HCT116 (cell line): Measurements from ENCODE around the gene PIKFYVE. TPM values are rescaled to one million over a fixed set of nuclear protein-coding genes. Genes with fewer than 3 reads are reported as not detected.

Experiments used
- ATAC-seq: fragments of 200-7000 bp; cut with Tn5 transposase; 2 replicates; pipeline ENCODE4 v1.9.1; 2020; ENCODE audit warnings: mild to moderate bottlenecking, moderate library complexity
- BruUV-seq: library from RNA; stranded (reverse); fragments of 400-500 nt; replicated peaks from 2 replicates; lab custom pipeline; 2021; lab: Mats Ljungman, UMichigan
- CTCF ChIA-PET: fragments of 300-600 bp; sonication (Branson Sonifier 250); formaldehyde crosslinking; loops from one replicate; lab custom pipeline; 2021; ENCODE audit warnings: antibody characterized with exemption; lab: Charles Lee
- POLR2A ChIA-PET: fragments of 300-600, 350-600 bp; sonication (Branson Sonifier 250); formaldehyde crosslinking; loops from one replicate; lab custom pipeline; 2021; ENCODE audit warnings: antibody characterized with exemption; lab: Charles Lee
- RAD21 ChIA-PET, 2 experiments: fragments of 300-600 bp; sonication (Branson Sonifier 250); formaldehyde crosslinking; loops; one replicate each; lab custom pipeline; 2023; ENCODE audit warnings: low total read pairs in 2 of 2; ENCODE audit not compliant: uncharacterized antibody in 2 of 2, unreplicated experiment in 2 of 2, low non-redundant PET in 1 of 2; lab: Charles Lee
- DNase-seq: peaks from one replicate; pipeline ENCODE4 v3.0.0-alpha.2; 2010; ENCODE audit warnings: low read depth, low spot score
- H2AFZ ChIP-seq: fragments of 200-600 bp; shearing (Covaris generic), sonication (generic); 2 replicates; pipeline ENCODE4 v1.6.1; 2017; ENCODE audit warnings: low read depth, mixed run types, mixed read lengths, antibody characterized with exemption, low read length; ENCODE audit not compliant: poor library complexity, severe bottlenecking
- H3K27ac ChIP-seq: 2 replicates; pipeline ENCODE4 v1.5.1; 2012; ENCODE audit warnings: low read depth, low read length
- H3K27me3 ChIP-seq: fragments of 200-600 bp; sonication (generic); 2 replicates; pipeline ENCODE4 v1.6.1; 2016; ENCODE audit warnings: mixed run types, low read length, mixed read lengths; ENCODE audit not compliant: insufficient read depth
- H3K36me3 ChIP-seq, 2 experiments: fragments of 200-500 bp in 1 of 2; fragments of 200-600 bp in 1 of 2; sonication (Bioruptor generic) in 1 of 2; sonication (generic) in 1 of 2; 2 replicates each; pipeline versions ENCODE4 v1.5.1 to v1.6.1; 2014 to 2016; ENCODE audit warnings: low read length in 2 of 2, inconsistent platforms in 1 of 2, mixed read lengths in 1 of 2, mixed run types in 1 of 2; ENCODE audit not compliant: insufficient read depth in 2 of 2, control insufficient read depth in 1 of 2
- H3K4me1 ChIP-seq, 2 experiments: fragments of 200-600 bp in 1 of 2; sonication (generic) in 1 of 2; 2 replicates each; pipeline versions ENCODE4 v1.5.1 to v1.6.1; 2012 to 2017; ENCODE audit warnings: low read length in 2 of 2, inconsistent platforms in 1 of 2, mild to moderate bottlenecking in 1 of 2, mixed read lengths in 1 of 2, mixed run types in 1 of 2, moderate library complexity in 1 of 2; ENCODE audit not compliant: insufficient read depth in 2 of 2, control insufficient read depth in 1 of 2
- H3K4me2 ChIP-seq: fragments of 200-600 bp; sonication (generic); 2 replicates; pipeline ENCODE4 v1.6.1; 2017; ENCODE audit warnings: mixed run types, low read length, mixed read lengths
- H3K4me3 ChIP-seq, 2 experiments: fragments of 200-600 bp in 1 of 2; sonication (generic) in 1 of 2; replicated peaks in 1 of 2; 2 replicates each; pipeline ENCODE4 v1.5.1; 2011 to 2016; ENCODE audit warnings: low read length in 2 of 2, control low read depth in 1 of 2, low read depth in 1 of 2, mild to moderate bottlenecking in 1 of 2, mixed read lengths in 1 of 2, mixed run types in 1 of 2
- H3K79me2 ChIP-seq: fragments of 200-600 bp; sonication (generic); 2 replicates; pipeline ENCODE4 v1.6.1; 2017; ENCODE audit warnings: mild to moderate bottlenecking, mixed run types, low read length, moderate library complexity, mixed read lengths; ENCODE audit not compliant: insufficient read depth
- H3K9ac ChIP-seq: fragments of 200-600 bp; sonication (generic); 2 replicates; pipeline ENCODE4 v1.6.1; 2016; ENCODE audit warnings: low read length, mixed read lengths
- H3K9me2 ChIP-seq: fragments of 200-600 bp; sonication (generic), shearing (Covaris generic); 2 replicates; pipeline ENCODE4 v1.6.1; 2017; ENCODE audit warnings: mixed run types, mild to moderate bottlenecking, moderate library complexity; ENCODE audit not compliant: insufficient read depth
- H3K9me3 ChIP-seq, 2 experiments: fragments of 200-500 bp in 1 of 2; fragments of 200-600 bp in 1 of 2; sonication (Bioruptor generic) in 1 of 2; sonication (generic) in 1 of 2; 2 replicates each; pipeline ENCODE4 v1.6.1; 2014 to 2017; ENCODE audit warnings: low read length in 2 of 2, mixed read lengths in 2 of 2, inconsistent platforms in 1 of 2, low read depth in 1 of 2, mild to moderate bottlenecking in 1 of 2, mixed run types in 1 of 2, moderate library complexity in 1 of 2; ENCODE audit not compliant: control insufficient read depth in 1 of 2, insufficient read depth in 1 of 2
- H4K20me1 ChIP-seq: fragments of 200-600 bp; sonication (generic), shearing (Covaris generic); 2 replicates; pipeline ENCODE4 v1.6.1; 2017; ENCODE audit warnings: mixed run types, mild to moderate bottlenecking, moderate library complexity; ENCODE audit not compliant: insufficient read depth
- EZH2 ChIP-seq: fragments of 200-600 bp; sonication (generic); IDR thresholded peaks from 2 replicates; pipeline ENCODE4 v1.6.1; 2017; ENCODE audit warnings: antibody characterized with exemption, mixed run types
- EZH2phosphoT487 ChIP-seq: fragments of 200-600 bp; IDR thresholded peaks from 2 replicates; pipeline ENCODE4 v1.6.1; 2018; ENCODE audit warnings: antibody characterized with exemption, borderline replicate concordance
- FOSL1 ChIP-seq: IDR thresholded peaks from 2 replicates; pipeline ENCODE4 v1.6.1; 2012; ENCODE audit warnings: low read depth
- JUND ChIP-seq: IDR thresholded peaks from 2 replicates; pipeline ENCODE4 v1.6.1; 2012
- POLR2AphosphoS5 ChIP-seq: IDR thresholded peaks from 2 replicates; pipeline ENCODE4 v1.6.1; 2011; ENCODE audit warnings: mild to moderate bottlenecking, low read depth, low read length, moderate library complexity
- SP1 ChIP-seq: IDR thresholded peaks from 2 replicates; pipeline ENCODE4 v1.6.1; 2012; ENCODE audit warnings: low read depth
- SRF ChIP-seq: IDR thresholded peaks from 2 replicates; pipeline ENCODE4 v1.6.1; 2012; ENCODE audit warnings: low read depth
- YY1 ChIP-seq: IDR thresholded peaks from 2 replicates; pipeline ENCODE4 v1.6.1; 2011; ENCODE audit warnings: low read length, low read depth, moderate library complexity, mild to moderate bottlenecking; ENCODE audit not compliant: insufficient replicate concordance; ENCODE audit errors: extremely low read depth
- ZFX ChIP-seq: fragments of 450-650 bp; IDR thresholded peaks from 2 replicates; pipeline ENCODE4 v1.6.1; 2017
- ZNF274 ChIP-seq: fragments of 200-500 bp; sonication (Bioruptor generic); IDR thresholded peaks from 2 replicates; pipeline ENCODE4 v1.6.1; 2014; ENCODE audit warnings: mild to moderate bottlenecking, low read depth, low read length, inconsistent platforms
- intact Hi-C: fragments of 100-400 bp; cut with micrococcal nuclease; formaldehyde crosslinking; loops from 2 replicates; pipeline ENCODE4 v1.10.0; 2022
- total RNA-seq: library from RNA; stranded (reverse); gene quantifications from one replicate; pipeline ENCODE4 v1.2.1, GENCODE V29; 2021; ENCODE audit not compliant: unreplicated experiment
- TF ChIP-seq, protein P1 (sequence below): IDR thresholded peaks from 2 replicates; pipeline ENCODE4 v1.6.1; 2011; ENCODE audit warnings: mild to moderate bottlenecking, low read length, moderate library complexity; ENCODE audit not compliant: insufficient replicate concordance; ENCODE audit errors: extremely low read depth
- TF ChIP-seq, protein P2 (sequence below), 3 experiments: fragments of 200-600 bp in 1 of 3; sonication (generic) in 1 of 3; IDR thresholded peaks in 2 of 3; conservative IDR thresholded peaks in 1 of 3; 2 replicates each; pipeline ENCODE4 v1.5.1; 2012 to 2017; ENCODE audit warnings: low read depth in 2 of 3, low read length in 2 of 3, antibody characterized with exemption in 1 of 3, borderline replicate concordance in 1 of 3, control low read depth in 1 of 3, mild to moderate bottlenecking in 1 of 3, mixed read lengths in 1 of 3, mixed run types in 1 of 3, moderate library complexity in 1 of 3; ENCODE audit not compliant: insufficient read depth in 1 of 3
- TF ChIP-seq, protein P3 (sequence below): IDR thresholded peaks from 2 replicates; pipeline ENCODE4 v1.6.1; 2012

The PIKFYVE gene
- total RNA-seq, 1 experiment from 2014 or later: 21.8 TPM

DNA sequence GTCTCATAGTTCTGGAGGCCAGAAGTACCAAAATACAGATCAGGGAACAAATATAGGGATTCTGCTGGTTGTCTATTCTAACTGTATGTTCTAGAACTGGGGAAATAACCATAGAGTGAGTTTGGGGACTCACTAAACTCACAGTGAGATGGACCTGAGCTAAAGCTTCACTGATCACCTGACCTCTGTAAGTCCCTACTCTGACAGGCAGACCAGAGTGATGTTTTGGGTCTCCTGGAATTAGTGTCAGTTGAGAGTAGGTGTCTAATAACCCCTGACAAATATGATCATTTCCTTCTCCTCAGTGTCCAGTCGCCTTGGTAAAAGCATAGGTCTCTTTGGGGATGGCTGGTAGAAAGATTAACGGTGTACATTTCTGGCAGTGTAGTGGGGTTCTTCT is 14.2 kb downstream of the PIKFYVE start:
- no peak overlapping the region for H3K9ac ChIP-seq
- no peak overlapping the region for H3K4me2 ChIP-seq
- no peak overlapping the region for H3K27ac ChIP-seq
- no peaks in the 10 kb centered on the region for H3K9me2 ChIP-seq
- peaks cover 21 to 31% of the 10 kb centered on the region in 2 experiments; a peak in 2 of 4 replicates for H3K36me3 ChIP-seq
- peaks cover 3 to 7% of the 10 kb centered on the region in 2 experiments; a peak in 2 of 4 replicates for H3K4me1 ChIP-seq
- no peaks in the 10 kb centered on the region for H3K79me2 ChIP-seq
- ChIA-PET RAD21 (no interaction called here), POLR2A (no interaction called here), CTCF (no interaction called here)
- no peaks in the 10 kb centered on the region for H4K20me1 ChIP-seq
- no peak for ATAC-seq
- BruUV-seq: no TSS peak
- no peaks in the 10 kb centered on the region for H3K9me3 ChIP-seq
- intact Hi-C loops: no loop called here
- H3K27me3 ChIP-seq: no peaks in the 10 kb centered on the region
- TF ChIP-seq SRF (no peak), EZH2 (no peak), ZNF274 (no peak), SP1 (no peak)
- TF ChIP-seq, protein P1, sequence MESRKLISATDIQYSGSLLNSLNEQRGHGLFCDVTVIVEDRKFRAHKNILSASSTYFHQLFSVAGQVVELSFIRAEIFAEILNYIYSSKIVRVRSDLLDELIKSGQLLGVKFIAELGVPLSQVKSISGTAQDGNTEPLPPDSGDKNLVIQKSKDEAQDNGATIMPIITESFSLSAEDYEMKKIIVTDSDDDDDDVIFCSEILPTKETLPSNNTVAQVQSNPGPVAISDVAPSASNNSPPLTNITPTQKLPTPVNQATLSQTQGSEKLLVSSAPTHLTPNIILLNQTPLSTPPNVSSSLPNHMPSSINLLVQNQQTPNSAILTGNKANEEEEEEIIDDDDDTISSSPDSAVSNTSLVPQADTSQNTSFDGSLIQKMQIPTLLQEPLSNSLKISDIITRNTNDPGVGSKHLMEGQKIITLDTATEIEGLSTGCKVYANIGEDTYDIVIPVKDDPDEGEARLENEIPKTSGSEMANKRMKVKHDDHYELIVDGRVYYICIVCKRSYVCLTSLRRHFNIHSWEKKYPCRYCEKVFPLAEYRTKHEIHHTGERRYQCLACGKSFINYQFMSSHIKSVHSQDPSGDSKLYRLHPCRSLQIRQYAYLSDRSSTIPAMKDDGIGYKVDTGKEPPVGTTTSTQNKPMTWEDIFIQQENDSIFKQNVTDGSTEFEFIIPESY: no peak
- DNase-seq: no peak
- H2AFZ ChIP-seq: no peak overlapping the region
- no peak overlapping the region for H3K4me3 ChIP-seq

DNA sequence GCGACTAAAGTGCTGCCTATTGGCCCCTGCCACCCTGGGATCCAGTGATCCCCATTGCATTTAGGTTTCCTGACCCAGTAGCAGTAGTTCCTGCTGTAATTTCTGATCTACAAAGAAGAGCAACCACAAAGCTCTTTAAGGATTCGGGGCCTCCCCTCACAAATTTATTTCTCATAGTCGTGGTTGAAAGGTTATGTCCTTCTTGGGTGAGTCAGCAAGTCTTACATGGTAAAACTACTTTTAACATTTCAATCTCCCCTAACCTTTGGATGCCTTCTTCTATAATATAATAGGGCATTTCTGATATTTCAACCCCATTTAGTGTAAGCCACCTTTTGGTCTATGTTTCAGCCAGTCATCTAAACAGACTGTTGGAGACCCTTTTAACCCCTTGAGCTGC is 14.9 kb downstream of the PIKFYVE start:
- no peaks in the 10 kb centered on the region for H3K79me2 ChIP-seq
- ChIA-PET CTCF (no interaction called here), RAD21 (no interaction called here), POLR2A (no interaction called here)
- peaks cover 16 to 31% of the 10 kb centered on the region in 2 experiments; a peak in 2 of 4 replicates for H3K36me3 ChIP-seq
- no peak overlapping the region for H3K27ac ChIP-seq
- ATAC-seq (no peak; the same call in 1 of the 2 replicates), DNase-seq (no peak)
- no TSS peak for BruUV-seq
- H2AFZ ChIP-seq: no peak overlapping the region
- intact Hi-C loops: no loop called here
- no peak overlapping the region for H3K9ac ChIP-seq
- H4K20me1 ChIP-seq: no peaks in the 10 kb centered on the region
- H3K4me3 ChIP-seq: no peak overlapping the region
- TF ChIP-seq, protein P2, sequence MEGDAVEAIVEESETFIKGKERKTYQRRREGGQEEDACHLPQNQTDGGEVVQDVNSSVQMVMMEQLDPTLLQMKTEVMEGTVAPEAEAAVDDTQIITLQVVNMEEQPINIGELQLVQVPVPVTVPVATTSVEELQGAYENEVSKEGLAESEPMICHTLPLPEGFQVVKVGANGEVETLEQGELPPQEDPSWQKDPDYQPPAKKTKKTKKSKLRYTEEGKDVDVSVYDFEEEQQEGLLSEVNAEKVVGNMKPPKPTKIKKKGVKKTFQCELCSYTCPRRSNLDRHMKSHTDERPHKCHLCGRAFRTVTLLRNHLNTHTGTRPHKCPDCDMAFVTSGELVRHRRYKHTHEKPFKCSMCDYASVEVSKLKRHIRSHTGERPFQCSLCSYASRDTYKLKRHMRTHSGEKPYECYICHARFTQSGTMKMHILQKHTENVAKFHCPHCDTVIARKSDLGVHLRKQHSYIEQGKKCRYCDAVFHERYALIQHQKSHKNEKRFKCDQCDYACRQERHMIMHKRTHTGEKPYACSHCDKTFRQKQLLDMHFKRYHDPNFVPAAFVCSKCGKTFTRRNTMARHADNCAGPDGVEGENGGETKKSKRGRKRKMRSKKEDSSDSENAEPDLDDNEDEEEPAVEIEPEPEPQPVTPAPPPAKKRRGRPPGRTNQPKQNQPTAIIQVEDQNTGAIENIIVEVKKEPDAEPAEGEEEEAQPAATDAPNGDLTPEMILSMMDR (IDR thresholded peaks at IDR 0.05 in 2 of 3, conservative IDR thresholded peaks at IDR 0.05 in 1 of 3; ENCODE audit: borderline replicate concordance in 1 of 3, insufficient read depth in 1 of 3, low read depth in 2 of 3, low read length in 2 of 3): no peak
- no peak for TF ChIP-seq POLR2AphosphoS5
- TF ChIP-seq ZNF274: no peak
- no peak for TF ChIP-seq EZH2phosphoT487
- TF ChIP-seq JUND: no peak
- TF ChIP-seq ZFX: no peak
- TF ChIP-seq YY1: no peak
- no peak for TF ChIP-seq SRF
- TF ChIP-seq, protein P3, sequence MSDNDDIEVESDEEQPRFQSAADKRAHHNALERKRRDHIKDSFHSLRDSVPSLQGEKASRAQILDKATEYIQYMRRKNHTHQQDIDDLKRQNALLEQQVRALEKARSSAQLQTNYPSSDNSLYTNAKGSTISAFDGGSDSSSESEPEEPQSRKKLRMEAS: no peak
- TF ChIP-seq FOSL1: no peak
- H3K27me3 ChIP-seq: no peaks in the 10 kb centered on the region
- H3K4me1 ChIP-seq: peaks cover 3 to 7% of the 10 kb centered on the region in 2 experiments; a peak in 2 of 4 replicates
- no peaks in the 10 kb centered on the region for H3K9me3 ChIP-seq
- H3K4me2 ChIP-seq: no peak overlapping the region; the same call in 1 of the 2 replicates
- no peaks in the 10 kb centered on the region for H3K9me2 ChIP-seq
